ENCODE data around the gene KDM6A. TPM values are rescaled to one million over a fixed set of nuclear protein-coding genes. Genes with fewer than 3 reads are reported as not detected.
"Not testable (repeated sequence)": the region's sequence is repeated elsewhere in the genome, so short reads cannot be mapped to it uniquely, and the experiment has no call there.

The KDM6A gene
- total RNA-seq = 10 to 100 TPM in 1 of 2 donors, 1 to 10 TPM in 1; 8.8 to 15.3 TPM
- long read RNA-seq, full-length matches to known transcripts = 2 of 16 reads
- long read RNA-seq, partial matches to known transcripts = 10 of 16 reads
- long read RNA-seq, other reads (novel, unspliced or antisense) = 4 of 16 reads

GRCh38 chrX:44872821-44873414, at the start of gene KDM6A:
Gene KDM6A, plus strand, starts transcription at chrX:44873188. Its CDS starts 364 bp downstream, at chrX:44873552.
- intact Hi-C loops (cut with DNase I) = loop anchor here in 1 of 2 donors (5.0 to 10.0 kb wide), 2 partner anchors 82 to 199 kb away; no protein-coding TSS in a partner anchor
- DNase-seq = peak; percentile 100
- ATAC-seq = peak; percentile 94 to 95

DNA sequence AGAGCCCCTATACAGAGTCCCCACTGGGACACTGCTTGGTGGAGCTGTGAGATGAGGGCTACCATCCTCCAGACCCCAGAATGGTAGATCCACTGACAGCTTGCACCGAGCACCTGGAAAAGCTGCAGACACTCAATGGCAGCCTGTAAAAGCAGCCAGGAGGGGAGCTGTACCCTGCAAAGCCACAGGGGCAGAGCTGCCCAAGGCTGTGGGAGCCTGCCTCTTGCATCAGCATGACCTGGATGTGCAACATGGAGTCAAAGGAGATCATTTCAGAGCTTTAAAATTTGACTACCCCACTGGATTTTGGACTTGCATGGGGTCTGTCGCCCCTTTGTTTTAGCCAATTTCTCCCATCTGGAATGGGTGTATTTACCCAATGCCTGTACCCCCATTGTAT, 49.8 kb upstream of the KDM6A start:
- intact Hi-C loops (cut with DNase I); DNase-seq; ATAC-seq: not testable (repeated sequence)

- DNase-seq (no peak), ATAC-seq (peak in 1 of 2 donors; percentile 70)
- intact Hi-C loops (cut with DNase I) = no loop called here
Measured at GRCh38 chrX:44828008-44828605, 44.9 kb upstream of the KDM6A start.

GRCh38 chrX:44829832-44830231, 43.2 kb upstream of the KDM6A start:
- no peak for ATAC-seq
- DNase-seq = no peak
- intact Hi-C loops (cut with DNase I) = no loop called here

GRCh38 chrX:44842550-44843317, 30.3 kb upstream of the KDM6A start:
- DNase-seq = no peak
- ATAC-seq = no peak
- intact Hi-C loops (cut with DNase I) = no loop called here

DNA sequence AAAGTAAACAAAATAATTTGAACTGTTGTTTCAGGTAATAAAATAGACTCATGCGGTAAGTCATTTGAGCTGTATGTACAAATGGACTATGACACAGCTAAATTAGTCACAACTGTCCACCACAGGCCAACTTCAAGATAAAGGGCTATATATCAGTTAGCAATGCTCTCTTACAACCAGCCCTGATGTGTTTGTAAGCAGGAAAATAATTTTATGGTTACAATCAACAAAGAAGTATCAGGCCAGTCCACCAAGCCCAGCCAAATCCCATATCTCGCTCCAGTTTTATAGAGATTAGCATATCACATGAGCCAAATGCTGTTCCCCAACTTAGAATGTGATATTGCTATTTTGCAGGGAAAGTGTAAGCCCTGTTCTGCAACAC, 29.7 kb upstream of the KDM6A start:
- ATAC-seq (no peak), DNase-seq (no peak)
- intact Hi-C loops (cut with DNase I) = no loop called here

- intact Hi-C loops (cut with DNase I) = no loop called here
- DNase-seq = no peak
Measured at GRCh38 chrX:44843753-44844152, 29.2 kb upstream of the KDM6A start, which contains the start of gene DUSP21. Gene DUSP21, plus strand, starts transcription at chrX:44844021. Its CDS starts 112 bp downstream, at chrX:44844133.

GRCh38 chrX:44844204-44844603, 28.8 kb upstream of the KDM6A start:
- no peak for ATAC-seq
- DNase-seq = no peak
- intact Hi-C loops (cut with DNase I) = no loop called here

More at GRCh38 chrX:44843753-44844152, 29.2 kb upstream of the KDM6A start, which contains the start of gene DUSP21:
- no peak for ATAC-seq

DNA sequence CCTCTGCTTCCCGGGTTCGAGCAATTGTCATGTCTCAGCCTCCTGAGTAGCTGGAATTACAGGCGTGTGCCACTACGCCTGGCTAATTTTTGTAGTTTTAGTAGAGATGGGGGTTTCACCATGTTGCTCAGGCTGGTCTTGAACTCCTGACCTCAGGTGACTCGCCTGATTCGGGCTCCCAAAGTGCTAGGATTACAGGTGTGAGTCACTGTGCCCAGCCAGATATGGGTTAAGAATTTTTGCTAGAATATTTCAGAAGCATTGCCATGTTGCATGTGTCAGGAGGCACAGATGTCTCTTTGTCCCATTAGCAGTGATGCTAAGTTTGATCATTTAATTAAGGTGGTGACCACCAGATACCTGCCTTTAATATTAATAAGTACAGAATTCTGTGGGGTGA, 22.1 kb upstream of the KDM6A start:
- intact Hi-C loops (cut with DNase I); DNase-seq; ATAC-seq: not testable (repeated sequence)

GRCh38 chrX:44871114-44871645, 1.8 kb upstream of the KDM6A start:
- ATAC-seq (no peak), DNase-seq (no peak)
- intact Hi-C loops (cut with DNase I) = loop anchor here in 1 of 2 donors (5.0 to 10.0 kb wide), 2 partner anchors 84 to 201 kb away; no protein-coding TSS in a partner anchor

DNA sequence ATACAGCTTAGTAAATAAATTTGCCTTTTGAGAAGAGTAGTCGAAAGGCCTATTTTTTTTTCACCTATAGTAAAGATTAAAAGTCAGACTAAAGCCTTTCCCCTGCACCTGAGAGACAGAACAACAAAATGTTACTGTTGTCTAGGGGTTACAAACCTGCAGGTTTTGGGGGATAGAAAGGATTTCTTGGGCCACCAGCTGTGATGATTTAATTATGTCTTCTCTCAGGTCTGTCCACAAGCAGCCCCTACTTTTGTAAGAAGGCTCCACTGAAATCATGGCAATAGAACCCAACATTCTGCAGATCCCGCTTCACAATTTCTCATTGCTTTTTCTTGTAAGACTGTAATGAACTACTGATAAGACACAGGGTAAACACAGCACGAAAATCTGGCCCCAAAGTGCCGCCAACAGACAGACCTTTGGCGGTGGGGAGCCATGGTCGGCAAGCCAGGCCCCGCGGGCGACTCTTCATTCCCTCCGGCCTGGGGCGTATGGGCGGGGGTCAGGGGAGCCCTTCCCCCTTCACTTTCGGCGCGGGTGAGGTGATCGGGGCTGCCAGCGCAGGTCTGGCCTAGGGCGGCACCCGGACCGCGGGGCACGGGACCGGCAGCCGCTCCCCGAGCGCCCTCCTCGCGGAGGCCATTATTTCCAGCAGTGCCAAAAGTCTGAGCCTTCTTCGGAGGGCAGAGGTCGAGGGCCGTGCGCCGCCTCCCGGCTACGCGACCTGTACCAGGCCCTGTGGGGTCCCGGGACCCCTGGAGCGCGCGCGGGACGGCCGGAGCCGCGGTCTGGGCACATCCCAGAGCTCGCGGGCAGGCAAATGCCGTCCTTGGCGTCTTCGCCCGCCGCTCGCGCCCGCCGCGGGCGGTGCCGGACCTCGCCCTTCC, 812 bp upstream of the KDM6A start:
- intact Hi-C loops (cut with DNase I) = loop anchor here in 1 of 2 donors (5.0 to 10.0 kb wide), 2 partner anchors 83 to 200 kb away; no protein-coding TSS in a partner anchor
- ATAC-seq (peak; percentile 32 to 41), DNase-seq (no peak)

DNA sequence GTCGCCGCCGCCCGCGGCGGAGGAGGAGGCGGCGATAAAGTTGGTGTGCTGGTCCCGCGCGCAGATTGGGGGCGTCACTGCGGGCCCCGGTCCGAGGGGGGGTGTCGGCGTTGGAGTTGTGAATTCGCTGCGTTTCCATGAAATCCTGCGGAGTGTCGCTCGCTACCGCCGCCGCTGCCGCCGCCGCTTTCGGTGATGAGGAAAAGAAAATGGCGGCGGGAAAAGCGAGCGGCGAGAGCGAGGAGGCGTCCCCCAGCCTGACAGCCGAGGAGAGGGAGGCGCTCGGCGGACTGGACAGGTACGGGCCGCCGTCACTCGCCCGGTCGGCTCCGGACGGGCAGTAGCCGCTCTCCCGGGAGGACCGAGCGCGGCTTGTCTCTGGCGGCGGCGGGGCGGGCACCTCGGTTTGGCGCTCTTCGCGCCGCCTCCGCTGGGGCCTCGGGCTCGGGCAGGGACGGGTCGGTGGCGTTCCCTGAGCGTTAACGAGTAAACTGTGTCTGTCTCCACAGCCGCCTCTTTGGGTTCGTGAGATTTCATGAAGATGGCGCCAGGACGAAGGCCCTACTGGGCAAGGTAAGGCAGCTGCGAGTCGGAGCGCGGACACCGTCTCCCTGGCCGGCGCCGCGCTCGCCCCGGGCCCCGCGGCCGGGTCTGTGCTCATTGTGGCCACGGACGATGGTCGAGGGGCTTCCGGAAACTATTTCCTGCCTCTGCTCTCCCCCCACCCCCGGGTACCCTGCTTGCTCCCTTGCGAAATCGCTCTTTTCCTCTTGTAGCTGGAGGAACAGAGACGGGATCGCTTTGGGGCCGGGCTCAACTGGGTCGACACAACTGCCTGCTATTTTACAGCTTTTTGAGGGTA, 658 bp downstream of the KDM6A start:
- ATAC-seq (peak; percentile 40 to 49), DNase-seq (peak; percentile 78)
- intact Hi-C loops (cut with DNase I) = loop anchor here in 1 of 2 donors (5.0 to 10.0 kb wide), 2 partner anchors 81 to 199 kb away; no protein-coding TSS in a partner anchor

GRCh38 chrX:44874420-44875184, 1.6 kb downstream of the KDM6A start:
- ATAC-seq = peak in 1 of 2 donors; percentile 12
- DNase-seq = peak; percentile 36
- intact Hi-C loops (cut with DNase I) = loop anchor here in 1 of 2 donors (5.0 to 10.0 kb wide), 2 partner anchors 80 to 198 kb away; no protein-coding TSS in a partner anchor

DNA sequence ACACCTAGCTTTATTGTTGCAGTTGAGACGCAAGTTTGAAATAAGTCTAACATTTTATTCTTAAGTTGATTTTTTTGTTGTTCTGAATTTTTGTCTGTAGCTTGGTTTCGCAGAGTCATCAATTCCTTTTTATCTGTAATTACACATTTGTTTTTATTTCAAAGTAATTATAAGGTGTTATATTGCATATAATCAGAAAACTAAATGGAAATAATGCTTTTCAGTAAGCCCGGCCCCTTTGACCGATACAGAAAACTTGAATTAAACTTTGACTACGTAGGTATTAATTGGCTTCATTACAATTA, 2.1 kb downstream of the KDM6A start:
- DNase-seq (no peak), ATAC-seq (no peak)
- intact Hi-C loops (cut with DNase I) = loop anchor here in 1 of 2 donors (10.0 kb wide), 1 partner anchor 80 kb away; no protein-coding TSS in a partner anchor

DNA sequence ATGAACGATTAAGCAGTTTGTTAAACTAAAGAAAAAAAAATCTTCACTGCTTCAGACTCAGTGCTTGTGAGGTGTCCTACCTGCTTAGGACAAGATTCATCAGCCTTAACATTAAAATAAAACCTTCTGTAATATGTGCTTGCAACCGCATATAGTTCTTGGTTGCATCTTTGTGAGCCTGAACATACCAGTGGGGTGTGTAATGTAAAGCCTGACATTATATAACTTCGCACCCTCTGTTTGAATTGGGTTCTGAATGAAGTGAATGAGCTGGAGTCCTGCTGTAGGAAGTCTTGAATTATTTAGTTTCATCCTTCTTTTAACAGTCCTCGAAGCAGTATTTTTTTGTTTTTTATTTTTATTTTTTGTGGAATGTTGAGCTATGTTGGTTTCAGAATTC, 3.1 kb downstream of the KDM6A start:
- DNase-seq (no peak), ATAC-seq (no peak)
- intact Hi-C loops (cut with DNase I) = loop anchor here in 1 of 2 donors (10.0 kb wide), 1 partner anchor 79 kb away; no protein-coding TSS in a partner anchor

- ATAC-seq = no peak
- intact Hi-C loops (cut with DNase I) = loop anchor here in 1 of 2 donors (10.0 kb wide), 1 partner anchor 78 kb away; no protein-coding TSS in a partner anchor
- DNase-seq = no peak
Measured at GRCh38 chrX:44876767-44877166, 3.8 kb downstream of the KDM6A start.
